GM21619 (cell line): Measurements from ENCODE around the gene FNDC10.

Source experiments
- ATAC-seq: cut with Tn5 transposase; IDR thresholded peaks from one replicate; pipeline ENCODE4 v1.9.1; 2021; ENCODE audit not compliant: unreplicated experiment

The FNDC10 gene

GRCh38 chr1:1627829-1628753 is 28.2 kb upstream of the FNDC10 start:
- no peak for ATAC-seq

DNA sequence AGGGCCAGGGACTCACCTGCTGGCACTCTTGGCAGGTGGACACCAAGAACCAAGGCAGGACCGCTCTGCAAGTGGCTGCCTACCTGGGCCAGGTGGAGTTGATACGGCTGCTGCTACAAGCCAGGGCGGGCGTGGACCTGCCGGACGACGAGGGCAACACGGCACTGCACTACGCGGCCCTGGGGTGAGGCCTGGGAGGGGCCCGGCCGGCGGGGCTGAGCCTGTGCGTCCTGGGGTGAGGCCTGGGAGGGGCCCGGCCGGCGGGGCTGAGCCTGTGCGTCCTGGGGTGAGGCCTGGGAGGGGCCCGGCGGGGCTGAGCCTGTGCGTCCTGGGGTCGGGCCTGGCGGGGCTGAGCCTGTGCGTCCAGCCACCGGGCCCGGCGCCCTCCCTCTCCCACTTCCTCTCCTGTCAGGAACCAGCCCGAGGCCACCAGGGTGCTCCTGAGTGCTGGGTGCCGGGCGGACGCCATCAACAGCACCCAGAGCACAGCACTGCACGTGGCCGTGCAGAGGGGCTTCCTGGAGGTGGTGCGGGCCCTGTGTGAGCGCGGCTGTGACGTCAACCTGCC is 27.4 kb upstream of the FNDC10 start:
- no peak for ATAC-seq

DNA sequence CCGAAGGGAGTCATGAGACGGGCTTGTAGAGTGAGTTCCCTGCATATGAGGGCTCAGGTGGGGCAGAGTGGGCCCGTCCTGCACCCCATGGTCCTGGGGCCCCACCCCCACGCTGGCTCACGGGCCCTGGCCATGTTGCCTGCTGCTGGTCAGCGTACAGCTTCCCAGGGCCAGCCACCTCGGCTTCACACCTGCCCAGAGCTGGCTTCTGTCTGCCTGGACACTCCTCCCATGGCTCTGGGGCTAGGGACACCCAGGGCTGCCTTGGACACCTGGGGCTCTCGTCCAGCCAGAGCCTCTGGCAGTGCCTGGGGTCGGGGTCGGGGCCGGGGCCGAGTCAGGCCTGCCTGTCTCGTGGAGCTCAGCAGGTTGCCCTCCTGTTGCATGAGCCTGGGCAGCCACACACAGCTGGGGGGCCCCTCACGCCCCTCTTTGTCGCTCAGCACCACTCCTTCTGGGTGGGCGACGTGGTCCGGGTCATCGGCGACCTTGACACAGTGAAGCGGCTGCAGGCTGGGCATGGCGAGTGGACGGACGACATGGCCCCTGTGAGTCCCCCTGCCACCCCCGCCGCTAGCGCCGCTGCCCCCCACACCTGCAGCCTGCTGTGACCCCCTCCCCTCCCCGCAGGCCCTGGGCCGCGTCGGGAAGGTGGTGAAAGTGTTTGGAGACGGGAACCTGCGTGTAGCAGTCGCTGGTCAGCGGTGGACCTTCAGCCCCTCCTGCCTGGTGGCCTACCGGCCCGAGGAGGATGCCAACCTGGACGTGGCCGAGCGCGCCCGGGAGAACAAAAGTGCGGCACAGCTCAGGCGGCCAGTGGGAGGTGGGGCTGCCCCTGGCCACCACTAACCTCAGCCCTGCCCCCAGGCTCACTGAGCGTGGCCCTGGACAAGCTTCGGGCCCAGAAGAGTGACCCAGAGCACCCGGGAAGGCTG is 26.5 kb upstream of the FNDC10 start:
- ATAC-seq, result no peak

- no peak for ATAC-seq
These were observed 25.9 kb upstream of the FNDC10 start for GRCh38 chr1:1625824-1626206.

DNA sequence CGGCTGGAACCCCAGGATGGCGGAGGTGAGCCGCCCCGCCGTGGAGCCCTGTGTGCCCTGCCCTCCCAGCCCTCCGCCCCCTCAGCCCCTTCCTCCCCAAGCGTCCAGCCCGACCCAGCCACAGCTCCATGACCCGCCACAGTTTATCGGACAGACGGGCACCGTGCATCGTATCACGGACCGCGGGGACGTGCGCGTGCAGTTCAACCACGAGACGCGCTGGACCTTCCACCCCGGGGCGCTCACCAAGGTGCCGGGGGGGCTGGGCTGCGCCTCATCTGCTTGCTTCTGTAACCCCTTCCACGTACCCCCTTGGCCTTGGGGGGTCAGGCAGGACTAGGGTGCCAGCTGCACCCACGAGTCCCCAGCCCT is 25.5 kb upstream of the FNDC10 start:
- no peak for ATAC-seq

GRCh38 chr1:1624443-1625403 is 24.8 kb upstream of the FNDC10 start:
- no peak for ATAC-seq

GRCh38 chr1:1623631-1624442 is 23.9 kb upstream of the FNDC10 start:
- ATAC-seq, result no peak

DNA sequence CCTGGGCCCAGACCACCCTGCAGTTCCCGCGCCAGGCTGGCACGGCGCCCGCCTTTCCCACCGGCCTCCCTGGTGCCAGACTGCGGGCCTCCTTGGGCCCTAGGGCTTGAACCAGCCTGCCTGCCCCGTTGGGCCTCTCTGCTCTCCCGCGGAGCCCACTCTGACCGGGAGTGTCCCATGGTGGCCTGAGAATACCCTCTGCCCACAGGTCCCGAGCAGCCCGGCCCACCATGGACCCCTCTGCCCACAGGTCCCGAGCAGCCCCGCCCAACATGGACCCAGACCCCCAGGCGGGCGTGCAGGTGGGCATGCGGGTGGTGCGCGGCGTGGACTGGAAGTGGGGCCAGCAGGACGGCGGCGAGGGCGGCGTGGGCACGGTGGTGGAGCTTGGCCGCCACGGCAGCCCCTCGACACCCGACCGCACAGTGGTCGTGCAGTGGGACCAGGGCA is 23.3 kb upstream of the FNDC10 start:
- no peak for ATAC-seq

DNA sequence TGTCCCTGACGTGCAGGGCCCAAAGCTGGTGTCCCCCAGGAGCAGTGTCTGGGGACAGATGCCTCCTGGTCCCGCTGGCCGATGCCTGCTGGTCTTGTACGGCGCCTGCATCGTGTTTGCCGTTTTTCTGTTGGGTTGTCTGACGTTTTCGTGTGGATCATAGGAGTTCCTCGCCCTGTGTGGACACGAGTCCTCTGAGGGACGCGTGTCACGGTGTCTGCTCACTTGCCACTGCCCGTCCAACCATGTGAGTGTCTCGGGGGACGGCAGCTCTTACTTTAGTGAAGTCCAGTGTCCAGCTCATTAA is 22.8 kb upstream of the FNDC10 start:
- ATAC-seq, result no peak

- ATAC-seq, result no peak
These were observed 22.3 kb upstream of the FNDC10 start for GRCh38 chr1:1622010-1622787.

DNA sequence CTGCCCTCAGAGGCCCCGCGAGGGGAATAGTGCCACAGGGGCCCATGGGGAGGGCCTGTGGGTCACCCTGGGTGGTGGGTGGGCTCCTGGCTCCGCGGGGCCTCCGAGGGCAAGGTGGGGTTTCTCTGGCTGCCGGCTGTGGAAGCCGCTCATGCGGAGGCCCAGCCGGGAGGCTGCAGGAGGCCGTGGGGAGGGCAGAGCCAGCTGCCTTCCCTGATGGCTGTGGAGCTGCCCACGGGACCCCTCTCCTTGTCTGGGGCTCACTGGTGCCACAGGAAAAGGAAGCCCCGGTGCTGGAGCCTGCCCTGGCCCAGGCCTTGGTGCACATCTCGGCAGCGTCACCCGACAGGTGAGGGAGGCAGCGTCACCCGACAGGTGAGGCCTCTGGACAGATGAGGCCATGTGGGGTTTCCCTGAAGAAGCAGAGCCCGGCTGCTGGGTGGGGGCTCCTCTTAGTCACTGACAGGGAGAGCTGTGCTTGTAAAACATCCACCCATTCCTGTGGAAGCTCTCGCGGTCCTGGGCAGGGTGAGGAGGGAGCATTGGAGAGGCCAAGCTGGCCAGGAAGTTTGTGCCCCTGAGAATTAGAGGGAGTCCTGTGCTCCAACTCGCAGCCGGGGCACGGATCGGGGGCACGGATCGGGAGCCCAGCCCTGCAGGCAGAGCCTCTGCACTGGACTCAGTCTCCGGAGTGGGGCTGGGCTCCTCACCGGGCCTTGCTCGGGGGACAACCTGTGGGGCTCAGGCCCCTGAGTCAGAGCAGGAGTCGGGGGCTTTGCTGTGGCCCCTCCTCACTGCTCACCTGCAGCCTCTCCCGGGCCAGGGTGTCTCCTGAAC is 21.5 kb upstream of the FNDC10 start:
- ATAC-seq, result no peak

GRCh38 chr1:1620433-1621139 is 20.7 kb upstream of the FNDC10 start:
- no peak for ATAC-seq

GRCh38 chr1:1619917-1620361 is 20.0 kb upstream of the FNDC10 start:
- no peak for ATAC-seq

- no peak for ATAC-seq
These were observed 18.6 kb upstream of the FNDC10 start for GRCh38 chr1:1618396-1619068.

DNA sequence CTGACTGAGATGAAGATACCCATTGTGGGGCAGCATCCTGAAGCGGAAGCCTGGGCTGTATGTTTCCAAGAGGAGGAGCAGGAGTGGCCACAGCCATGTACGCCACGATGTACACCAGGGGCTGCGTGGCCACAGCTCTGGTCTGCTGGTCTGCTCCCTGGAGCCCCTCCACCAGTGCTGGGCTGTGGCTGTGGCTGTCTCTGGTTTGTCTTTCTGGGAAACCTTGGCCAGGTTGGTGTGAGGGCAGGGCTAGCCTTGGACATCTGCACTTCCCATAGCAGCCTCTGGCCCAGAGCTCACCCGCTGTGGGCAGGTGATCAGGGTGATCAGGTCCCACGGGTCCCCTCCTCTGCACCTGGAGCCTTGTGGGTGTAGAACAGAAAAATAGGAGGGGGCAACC is 18.0 kb upstream of the FNDC10 start:
- ATAC-seq, result no peak

- ATAC-seq, result no peak
These were observed 17.6 kb upstream of the FNDC10 start for GRCh38 chr1:1617516-1617915.

DNA sequence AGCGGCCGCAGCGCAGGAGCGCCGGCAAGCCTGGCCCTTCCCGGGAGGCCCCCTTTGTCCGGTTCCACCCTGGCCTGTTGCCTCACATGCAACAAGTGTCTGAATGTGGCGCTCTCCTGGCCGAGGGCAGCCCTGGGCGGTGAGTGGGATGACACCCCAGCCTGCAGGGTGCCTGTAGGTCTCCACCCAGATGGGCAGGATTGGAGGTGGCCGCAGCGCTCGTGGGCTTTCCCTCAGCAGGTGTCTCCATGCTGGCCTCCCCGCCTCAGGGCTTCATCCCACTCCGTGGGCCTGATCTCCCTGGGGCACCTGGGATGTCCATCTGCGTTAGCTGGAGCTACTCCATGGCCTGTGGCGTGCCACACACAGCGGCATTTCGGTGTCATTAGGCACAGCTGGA is 16.9 kb upstream of the FNDC10 start:
- no peak for ATAC-seq
